B cell (primary cell): ENCODE data around the gene GTF2IRD1. TPM values are rescaled to one million over a fixed set of nuclear protein-coding genes. Genes with fewer than 3 reads are reported as not detected.

ENCODE experiments used
- ATAC-seq: fragments of 200-7000 bp; cut with Tn5 transposase; one replicate; pipeline ENCODE4 v1.10.0; 2021; ENCODE audit warnings: low read depth, mild to moderate bottlenecking, moderate number of reproducible peaks, moderate library complexity
- CTCF ChIA-PET: fragments of 350-600 bp; sonication (Branson Sonifier 250); formaldehyde crosslinking; loops from one replicate; lab custom pipeline; 2021; ENCODE audit warnings: antibody characterized with exemption, inconsistent platforms; lab: Charles Lee
- POLR2A ChIA-PET: fragments of 350-600 bp; sonication (Branson Sonifier 250); formaldehyde crosslinking; loops from one replicate; lab custom pipeline; 2021; ENCODE audit warnings: antibody characterized with exemption; lab: Charles Lee
- DNase-seq: peaks from one replicate; pipeline ENCODE4 v3.0.0; 2013
- H2AFZ ChIP-seq: 2 replicates; pipeline ENCODE4 v1.6.1; 2012; ENCODE audit warnings: mild to moderate bottlenecking, low read depth, low read length; ENCODE audit not compliant: insufficient read depth, poor library complexity, severe bottlenecking
- H3K27ac ChIP-seq, 2 donors: 1 replicate in 1 of 2; 2 replicates in 1 of 2; pipeline ENCODE4 v1.5.1; 2012 to 2013; ENCODE audit warnings: low read length in 2 of 2, mild to moderate bottlenecking in 2 of 2, moderate library complexity in 1 of 2
- H3K27me3 ChIP-seq, 4 experiments: fragments of 200-600 bp in 1 of 4; sonication (generic) in 1 of 4; replicated peaks in 1 of 4; 1 replicate in 2 of 4; 2 replicates in 2 of 4; pipeline versions ENCODE4 v1.6.1 to v1.7.0; 2013 to 2016; ENCODE audit warnings: low read length in 3 of 4, mild to moderate bottlenecking in 2 of 4, mixed read lengths in 1 of 4, moderate library complexity in 1 of 4; ENCODE audit not compliant: insufficient read depth in 4 of 4, control insufficient read depth in 3 of 4; ENCODE audit errors: control extremely low read depth in 1 of 4
- H3K36me3 ChIP-seq, 2 experiments: replicated peaks in 1 of 2; 1 replicate in 1 of 2; 2 replicates in 1 of 2; pipeline versions ENCODE4 v1.6.1 to v1.7.1; 2013; ENCODE audit warnings: low read length in 1 of 2; ENCODE audit not compliant: insufficient read depth in 2 of 2, control insufficient read depth in 1 of 2; ENCODE audit errors: control extremely low read depth in 1 of 2, extremely low read depth in 1 of 2
- H3K4me1 ChIP-seq, 2 donors: fragments of 200-600 bp in 1 of 2; sonication (generic) in 1 of 2; 1 replicate in 1 of 2; 2 replicates in 1 of 2; pipeline versions ENCODE4 v1.5.1 to v1.6.1; 2013 to 2017; ENCODE audit warnings: low read length in 2 of 2; ENCODE audit not compliant: control insufficient read depth in 2 of 2, insufficient read depth in 2 of 2
- H3K4me2 ChIP-seq: replicated peaks from 2 replicates; pipeline ENCODE3; 2012; ENCODE audit warnings: mild to moderate bottlenecking, low read depth, low read length; ENCODE audit not compliant: poor library complexity, severe bottlenecking
- H3K4me3 ChIP-seq, 5 experiments: fragments of 200-600 bp in 1 of 5; sonication (generic) in 1 of 5; 1 replicate in 3 of 5; 2 replicates in 2 of 5; pipeline versions ENCODE4 v1.5.1 to v1.7.0; 2011 to 2016; ENCODE audit warnings: low read length in 4 of 5, mild to moderate bottlenecking in 4 of 5, low read depth in 2 of 5, control low read depth in 1 of 5, moderate library complexity in 1 of 5; ENCODE audit not compliant: insufficient read depth in 1 of 5; ENCODE audit errors: control extremely low read depth in 1 of 5, extremely low read depth in 1 of 5
- H3K79me2 ChIP-seq: fragments of 200-600 bp; sonication (generic); one replicate; pipeline ENCODE4 v1.6.0; 2016; ENCODE audit warnings: low read length; ENCODE audit not compliant: control insufficient read depth, insufficient read depth
- H3K9ac ChIP-seq: fragments of 200-600 bp; sonication (generic); 2 replicates; pipeline ENCODE4 v1.6.1; 2017; ENCODE audit warnings: mild to moderate bottlenecking, low read length, moderate library complexity
- H3K9me3 ChIP-seq, 3 donors: one replicate each; pipeline versions ENCODE4 v1.6.1 to v1.7.1; 2013; ENCODE audit warnings: low read length in 2 of 3; ENCODE audit not compliant: control insufficient read depth in 2 of 3, insufficient read depth in 1 of 3; ENCODE audit errors: control extremely low read depth in 1 of 3
- H4K20me1 ChIP-seq: 2 replicates; pipeline ENCODE4 v1.6.0; 2012; ENCODE audit warnings: mild to moderate bottlenecking, low read length; ENCODE audit not compliant: insufficient read depth, control insufficient read depth, poor library complexity, severe bottlenecking
- H3K27ac Mint-ChIP-seq: one replicate; pipeline ENCODE4 v1.8.0; 2021; ENCODE audit warnings: mixed read lengths
- H3K27me3 Mint-ChIP-seq: one replicate; pipeline ENCODE4 v1.8.0; 2021; ENCODE audit warnings: mixed read lengths
- H3K4me1 Mint-ChIP-seq: one replicate; pipeline ENCODE4 v1.8.0; 2021; ENCODE audit warnings: mixed read lengths
- H3K4me3 Mint-ChIP-seq: one replicate; pipeline ENCODE4 v1.8.0; 2021; ENCODE audit warnings: mixed read lengths
- H3K9me3 Mint-ChIP-seq: one replicate; pipeline ENCODE4 v1.8.0; 2022; ENCODE audit warnings: mixed read lengths; ENCODE audit not compliant: insufficient read depth
- CTCF ChIP-seq: fragments of 200-600 bp; IDR thresholded peaks from one replicate; pipeline ENCODE4 v1.8.0; 2022; ENCODE audit warnings: antibody characterized with exemption, mild to moderate bottlenecking
- EZH2 ChIP-seq: IDR thresholded peaks from 2 replicates; pipeline ENCODE4 v1.6.1; 2012; ENCODE audit warnings: borderline replicate concordance, low read depth, mild to moderate bottlenecking, moderate library complexity, low read length; ENCODE audit not compliant: insufficient read depth, poor library complexity, severe bottlenecking
- WGBS: methylation state at CpG from one replicate; pipeline ENCODE4 v1.1.5; 2013; ENCODE audit warnings: missing lambda C conversion rate; ENCODE audit not compliant: insufficient coverage; 5-methylcytosine and 5-hydroxymethylcytosine counted together
- intact Hi-C: fragments of 100-400 bp; cut with micrococcal nuclease; formaldehyde crosslinking; loops from one replicate; pipeline ENCODE4 v1.10.0; 2022
- polyA plus RNA-seq: library from polyadenylated mRNA; depleted of rRNA; stranded (reverse); fragments of >200 nt; gene quantifications from 2 replicates; pipeline ENCODE4 v1.2.3, GENCODE V29; 2012
- total RNA-seq, 2 donors: library from RNA; stranded (reverse); fragments of 120-200 nt in 1 of 2; gene quantifications; 1 replicate in 1 of 2; 2 replicates in 1 of 2; pipeline versions ENCODE4 v1.2.3 to v1.2.4, GENCODE V29; 2013 to 2022

GTF2IRD1 gene
- total and polyA plus RNA-seq, 2 donors (not counting 1 experiment from before 2014, with no cell fraction given) = 0.45 to 2.2 TPM

- no peak for DNase-seq
- H3K9ac ChIP-seq = no peak overlapping the region
- H4K20me1 ChIP-seq = no peaks in the 10 kb centered on the region
- Mint-ChIP-seq H3K9me3 (no peaks in the 10 kb centered on the region), H3K4me1 (peaks cover 14% of the 10 kb centered on the region), H3K27me3 (no peaks in the 10 kb centered on the region), H3K27ac (no peak overlapping the region), H3K4me3 (no peak overlapping the region)
- H3K4me2 ChIP-seq = no peak overlapping the region
- ChIA-PET CTCF (no interaction called here), POLR2A (no interaction called here)
- peaks cover 6 to 11% of the 10 kb centered on the region in 2 donors for H3K4me1 ChIP-seq
- no peak overlapping the region for H3K4me3 ChIP-seq
- no peaks in the 10 kb centered on the region for H3K79me2 ChIP-seq
- 95% methylated on average over 15 of the region's 18 CpGs for whole genome bisulfite sequencing
- intact Hi-C loops = no loop called here
- H3K27ac ChIP-seq = no peak overlapping the region
- TF ChIP-seq EZH2 (no peak), CTCF (no peak)
- no peaks in the 10 kb centered on the region for H3K36me3 ChIP-seq
- no peak for ATAC-seq
- H3K9me3 ChIP-seq = no peaks in the 10 kb centered on the region
- H2AFZ ChIP-seq = no peak overlapping the region
- H3K27me3 ChIP-seq = no peaks in the 10 kb centered on the region
Measured at GRCh38 chr7:74586258-74587175, 132.8 kb downstream of the GTF2IRD1 start.
